ENCODE results near the gene SCAI.

The SCAI gene

GRCh38 chr9:125008599-125008998 is 134.7 kb downstream of the SCAI start:
- Histone ChIP-seq H3K9me2 (replicated peaks; ENCODE audit: control insufficient read depth, low read length) (no peaks in the 10 kb centered on the region), H3K9me3 (ENCODE audit: control insufficient read depth, insufficient read depth, low read length) (no peaks in the 10 kb centered on the region), H3K27me3 (ENCODE audit: control insufficient read depth, low read length) (no peaks in the 10 kb centered on the region), H3K4me3 (ENCODE audit: low read length) (no peak overlapping the region), H3K36me3 (ENCODE audit: control insufficient read depth, low read length) (no peaks in the 10 kb centered on the region), H3K79me2 (ENCODE audit: control insufficient read depth, low read length) (no peaks in the 10 kb centered on the region), H3K4me2 (ENCODE audit: low read length) (no peak overlapping the region), H3F3A (ENCODE audit: control insufficient read depth, insufficient read depth) (no peaks in the 10 kb centered on the region), H3K27ac (ENCODE audit: low read depth, low read length) (no peak overlapping the region), H3K4me1 (ENCODE audit: control insufficient read depth, low read length) (no peaks in the 10 kb centered on the region), H4K20me1 (ENCODE audit: control insufficient read depth, insufficient read depth, low read depth, low read length) (no peaks in the 10 kb centered on the region)
- TF ChIP-seq EZH2phosphoT487 (IDR thresholded peaks at IDR 0.05; ENCODE audit: borderline replicate concordance, low read length) (no peak), CTCF (IDR thresholded peaks at IDR 0.05; ENCODE audit: low read depth, low read length, poor library complexity, severe bottlenecking) (no peak)

GRCh38 chr9:125003332-125003731 is 140.0 kb downstream of the SCAI start:
- Histone ChIP-seq H3F3A (ENCODE audit: control insufficient read depth, insufficient read depth) (no peaks in the 10 kb centered on the region; the same call in 1 of the 2 replicates), H3K27ac (ENCODE audit: low read depth, low read length) (no peak overlapping the region), H3K9me3 (ENCODE audit: control insufficient read depth, insufficient read depth, low read length) (no peaks in the 10 kb centered on the region), H3K79me2 (ENCODE audit: control insufficient read depth, low read length) (no peaks in the 10 kb centered on the region), H3K4me2 (ENCODE audit: low read length) (no peak overlapping the region), H3K4me3 (ENCODE audit: low read length) (no peak overlapping the region), H3K27me3 (ENCODE audit: control insufficient read depth, low read length) (no peaks in the 10 kb centered on the region), H3K9me2 (replicated peaks; ENCODE audit: control insufficient read depth, low read length) (no peaks in the 10 kb centered on the region), H3K36me3 (ENCODE audit: control insufficient read depth, low read length) (0 out of 2 replicates have a peak, but pooled peaks cover 8% of the 10 kb centered on the region), H4K20me1 (ENCODE audit: control insufficient read depth, insufficient read depth, low read depth, low read length) (no peaks in the 10 kb centered on the region), H3K4me1 (ENCODE audit: control insufficient read depth, low read length) (no peaks in the 10 kb centered on the region)
- TF ChIP-seq CTCF (IDR thresholded peaks at IDR 0.05; ENCODE audit: low read depth, low read length, poor library complexity, severe bottlenecking), result no peak
- TF ChIP-seq EZH2phosphoT487 (IDR thresholded peaks at IDR 0.05; ENCODE audit: borderline replicate concordance, low read length), result no peak

GRCh38 chr9:124983698-124984097 is 159.6 kb downstream of the SCAI start:
- Histone ChIP-seq H3K4me3 (ENCODE audit: low read length) (no peak overlapping the region), H3K36me3 (ENCODE audit: control insufficient read depth, low read length) (no peaks in the 10 kb centered on the region), H3F3A (ENCODE audit: control insufficient read depth, insufficient read depth) (0 out of 2 replicates have a peak, but pooled peaks cover 3% of the 10 kb centered on the region), H3K27me3 (ENCODE audit: control insufficient read depth, low read length) (no peaks in the 10 kb centered on the region), H3K27ac (ENCODE audit: low read depth, low read length) (no peak overlapping the region), H3K9me3 (ENCODE audit: control insufficient read depth, insufficient read depth, low read length) (no peaks in the 10 kb centered on the region), H3K9me2 (replicated peaks; ENCODE audit: control insufficient read depth, low read length) (no peaks in the 10 kb centered on the region), H4K20me1 (ENCODE audit: control insufficient read depth, insufficient read depth, low read depth, low read length) (no peaks in the 10 kb centered on the region), H3K4me2 (ENCODE audit: low read length) (no peak overlapping the region), H3K79me2 (ENCODE audit: control insufficient read depth, low read length) (no peaks in the 10 kb centered on the region), H3K4me1 (ENCODE audit: control insufficient read depth, low read length) (no peaks in the 10 kb centered on the region)
- TF ChIP-seq CTCF (IDR thresholded peaks at IDR 0.05; ENCODE audit: low read depth, low read length, poor library complexity, severe bottlenecking) (no peak), EZH2phosphoT487 (IDR thresholded peaks at IDR 0.05; ENCODE audit: borderline replicate concordance, low read length) (no peak)
